M059J (cell line): ENCODE results near the gene UBAC2. TPM values are rescaled to one million over a fixed set of nuclear protein-coding genes. Genes with fewer than 3 reads are reported as not detected.
A peak's percentile ranks its signal among the peaks of the same experiment; 100 is the strongest.

Experiments
- DNase-seq: peaks from one replicate; pipeline ENCODE4 v3.0.0-alpha.2; 2012; ENCODE audit warnings: low read depth
- total RNA-seq: library from RNA; depleted of rRNA; stranded (reverse); fragments of >200 nt; shearing (Covaris generic); gene quantifications from 2 replicates; pipeline ENCODE4 v1.2.3, GENCODE V29; 2014; rRNA removed

The UBAC2 gene
- total RNA-seq: 46.0 and 61.5 TPM in 2 replicates

- peak; percentile 89 for DNase-seq
Observed at GRCh38 chr13:99200432-99201167, at the start of gene UBAC2. Gene UBAC2 (plus strand): TSS chr13:99200854. CDS start chr13:99200909, 55 bp downstream.

DNA sequence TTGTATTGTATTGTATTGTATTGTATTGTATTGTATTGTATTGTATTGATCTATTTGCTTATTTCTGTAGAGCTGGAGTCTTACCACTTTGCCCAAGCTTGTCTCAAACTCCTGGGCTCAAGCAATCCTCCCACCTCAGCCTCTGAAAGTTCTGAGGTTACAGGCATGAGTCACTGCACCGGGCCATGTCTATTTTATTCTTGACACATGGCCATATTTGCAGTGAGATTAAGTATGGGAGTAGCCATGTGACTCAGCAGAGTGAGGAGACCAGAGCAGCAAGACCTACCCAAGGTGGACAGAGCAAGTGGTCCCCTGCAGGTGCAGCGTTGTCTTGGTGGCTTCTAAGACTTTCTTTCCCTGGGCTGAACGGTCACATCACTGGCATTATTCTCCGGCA lies 49.1 kb upstream of the UBAC2 start:
- DNase-seq: peak; percentile 94

GRCh38 chr13:99153219-99153618 lies 47.4 kb upstream of the UBAC2 start:
- peak; percentile 43 for DNase-seq

GRCh38 chr13:99154064-99154463 lies 46.6 kb upstream of the UBAC2 start:
- DNase-seq: no peak

GRCh38 chr13:99155821-99156220 lies 44.8 kb upstream of the UBAC2 start:
- DNase-seq: no peak

DNA sequence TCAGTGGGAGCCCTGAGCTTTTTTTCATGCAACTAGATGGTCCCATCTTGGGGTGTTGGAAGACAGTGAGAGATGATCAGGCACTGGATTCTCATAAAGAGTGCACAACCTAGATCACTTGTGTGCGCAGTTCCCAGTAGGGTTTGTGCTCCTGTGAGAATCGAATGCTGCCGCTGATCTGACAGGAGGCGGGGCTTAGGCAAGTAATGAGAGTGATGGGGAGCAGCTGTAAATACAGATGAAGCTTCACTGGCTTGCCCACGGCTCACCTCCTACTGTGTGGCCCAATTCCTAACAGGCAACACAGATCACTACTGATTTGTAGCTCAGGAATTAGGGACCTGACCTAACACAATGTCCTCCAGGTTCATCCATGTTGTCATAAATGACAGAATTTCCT lies 43.6 kb upstream of the UBAC2 start:
- DNase-seq: no peak

DNA sequence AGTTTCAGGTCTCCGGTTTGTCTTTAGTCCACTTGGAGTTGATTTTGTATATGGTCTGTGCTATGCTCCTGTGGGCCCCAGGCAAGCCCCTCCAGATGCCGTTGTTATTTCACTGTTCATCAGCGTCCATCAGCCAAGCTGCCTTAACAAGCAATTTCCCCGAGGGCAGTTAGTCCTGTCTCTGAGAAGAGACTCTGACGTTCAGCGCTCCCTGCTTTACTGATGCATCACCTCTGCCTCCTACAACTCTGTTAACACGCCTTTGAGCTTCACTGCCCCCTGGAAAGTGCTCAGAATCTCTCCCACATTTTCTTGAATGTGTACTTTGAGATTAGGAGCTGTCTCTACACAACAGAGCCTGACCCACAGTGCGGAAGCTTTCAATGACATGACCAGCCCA lies 41.8 kb upstream of the UBAC2 start:
- DNase-seq: no peak

GRCh38 chr13:99159331-99160061 lies 41.2 kb upstream of the UBAC2 start:
- DNase-seq: no peak

- no peak for DNase-seq
Observed at GRCh38 chr13:99160415-99160814, 40.2 kb upstream of the UBAC2 start.

- DNase-seq: no peak
Observed at GRCh38 chr13:99161512-99161911, 39.1 kb upstream of the UBAC2 start.

GRCh38 chr13:99162567-99163361 lies 37.9 kb upstream of the UBAC2 start:
- no peak for DNase-seq

- no peak for DNase-seq
Observed at GRCh38 chr13:99164226-99164625, 36.4 kb upstream of the UBAC2 start.

- DNase-seq: no peak
Observed at GRCh38 chr13:99165753-99166587, 34.7 kb upstream of the UBAC2 start.

DNA sequence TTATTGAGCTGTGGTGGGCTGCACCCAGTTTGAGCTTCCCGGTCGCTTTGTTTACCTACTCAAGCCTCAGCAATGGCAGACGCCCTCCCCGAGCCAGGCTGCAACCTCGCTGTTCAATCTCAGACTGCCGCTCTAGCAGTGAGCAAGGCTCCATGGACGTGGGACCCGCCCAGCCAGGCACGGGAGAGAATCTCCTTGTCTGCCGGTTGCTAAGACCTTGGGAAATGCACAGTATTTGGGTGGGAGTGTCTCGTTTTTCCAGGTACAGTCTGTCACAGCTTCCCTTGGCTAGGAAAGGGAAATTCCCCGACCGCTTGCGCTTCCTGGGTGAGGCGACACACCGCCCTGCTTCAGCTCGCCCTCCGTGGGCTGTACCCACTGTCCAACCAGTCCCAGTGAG lies 27.7 kb upstream of the UBAC2 start:
- no peak for DNase-seq

DNA sequence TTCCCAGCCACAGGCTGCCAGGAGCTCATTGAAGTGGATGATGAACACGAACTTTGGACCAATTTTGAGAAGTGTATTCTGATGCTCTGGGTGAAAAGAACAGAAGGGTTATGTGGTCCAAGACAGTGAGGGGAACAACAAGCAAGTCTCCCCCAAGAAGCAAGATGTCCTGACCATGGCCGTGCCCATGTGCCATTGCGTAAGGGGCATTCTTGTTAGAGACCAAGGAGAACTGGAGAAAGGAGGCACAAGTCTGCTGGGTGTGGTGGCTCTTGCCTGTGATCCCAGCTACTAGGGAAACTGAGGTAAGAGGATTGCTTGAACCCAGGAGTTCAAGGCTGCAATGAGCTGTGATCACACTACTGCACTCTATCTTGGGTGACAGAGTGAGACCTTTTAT lies 27.0 kb upstream of the UBAC2 start:
- no peak for DNase-seq

DNA sequence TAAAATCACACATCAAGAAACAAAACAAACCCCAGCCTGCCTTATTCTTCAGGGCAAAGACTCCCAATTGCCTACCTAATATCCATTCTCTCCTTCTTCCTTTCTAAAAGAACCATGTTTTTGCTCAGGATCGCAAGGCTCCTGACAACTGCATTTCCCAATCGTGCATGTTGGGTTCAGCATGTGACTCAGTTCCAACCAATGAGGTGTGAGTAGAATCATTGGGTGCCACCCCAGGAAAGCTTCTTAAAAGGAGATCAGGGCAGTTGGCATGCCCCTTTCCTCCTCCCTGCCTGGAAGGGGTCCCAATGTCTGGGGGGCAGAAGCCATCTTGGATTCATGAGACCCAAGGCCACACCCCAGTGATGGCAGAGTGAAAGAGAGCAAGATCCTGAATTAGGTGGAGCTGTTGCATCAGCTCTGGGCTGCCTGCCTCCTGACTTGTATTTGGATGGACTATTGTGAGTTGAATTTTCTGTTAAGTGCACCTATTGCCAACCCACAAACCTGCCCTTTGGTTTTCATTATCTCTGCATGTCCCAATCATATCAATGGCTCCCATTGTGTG lies 26.0 kb upstream of the UBAC2 start:
- no peak for DNase-seq

- DNase-seq: peak; percentile 54
Observed at GRCh38 chr13:99176309-99177276, 24.1 kb upstream of the UBAC2 start.

- no peak for DNase-seq
Observed at GRCh38 chr13:99178636-99179035, 22.0 kb upstream of the UBAC2 start.

DNA sequence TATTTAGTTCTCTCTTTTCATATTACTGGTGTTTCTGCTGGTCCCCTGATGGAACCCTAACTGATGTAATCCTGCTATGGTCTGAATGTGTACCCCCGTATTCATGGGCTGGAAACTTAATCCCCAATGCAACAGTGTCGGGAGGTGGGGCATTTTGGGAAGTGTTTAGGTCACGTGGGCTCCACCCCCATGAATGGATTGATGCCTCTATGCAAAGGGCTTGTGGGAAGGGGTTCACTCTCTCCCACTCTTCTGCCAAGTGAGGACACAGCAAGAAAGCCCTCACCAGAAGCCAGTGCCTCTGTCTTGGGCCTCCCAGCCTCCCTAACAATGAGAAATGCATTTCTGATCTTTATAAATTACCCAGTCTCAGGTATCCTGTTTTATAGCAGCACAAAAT lies 21.2 kb upstream of the UBAC2 start:
- no peak for DNase-seq

DNA sequence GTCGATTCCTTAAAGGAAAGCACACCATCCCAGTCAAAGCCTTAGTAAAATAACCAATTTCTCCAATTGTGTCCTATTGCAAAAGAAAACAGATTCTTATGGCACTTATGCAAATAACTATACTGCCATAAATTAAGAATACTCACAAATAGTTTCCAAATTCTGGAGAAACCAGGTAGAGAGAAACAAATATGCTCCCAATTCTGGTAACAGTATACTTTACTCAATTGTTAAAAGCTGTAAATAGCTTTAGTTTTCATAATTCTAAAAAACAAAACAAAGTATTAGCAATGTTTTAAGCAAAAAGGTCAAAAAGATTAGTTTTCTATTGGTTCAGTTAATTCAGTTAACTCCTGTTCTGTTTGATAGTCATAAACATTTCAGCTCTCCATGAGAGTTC lies 18.2 kb upstream of the UBAC2 start:
- no peak for DNase-seq
